ENCODE results near the gene THAP12.

DNA sequence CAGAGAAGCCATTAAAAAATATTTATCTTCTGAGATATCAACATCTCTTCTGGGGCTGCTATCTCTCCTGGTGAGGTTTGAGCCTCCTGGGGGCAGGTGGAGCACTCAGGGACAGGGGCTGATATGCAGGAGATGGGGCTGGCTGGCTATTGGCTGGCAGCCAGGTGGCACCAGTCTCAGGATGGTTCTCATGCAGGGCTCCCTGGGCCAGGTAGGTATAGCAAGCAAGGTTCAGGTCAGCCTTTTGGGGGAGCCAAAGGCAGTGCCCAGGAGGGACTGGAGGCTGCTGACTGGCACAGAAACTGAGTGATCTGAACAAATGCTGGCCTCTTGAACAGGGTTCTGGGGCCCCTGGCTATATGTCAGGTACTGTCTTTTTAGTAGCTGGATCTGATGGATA is 34.1 kb upstream of the THAP12 start:
- TF ChIP-seq POLR2A (IDR thresholded peaks at IDR 0.05): no peak
- TF ChIP-seq, protein P1, sequence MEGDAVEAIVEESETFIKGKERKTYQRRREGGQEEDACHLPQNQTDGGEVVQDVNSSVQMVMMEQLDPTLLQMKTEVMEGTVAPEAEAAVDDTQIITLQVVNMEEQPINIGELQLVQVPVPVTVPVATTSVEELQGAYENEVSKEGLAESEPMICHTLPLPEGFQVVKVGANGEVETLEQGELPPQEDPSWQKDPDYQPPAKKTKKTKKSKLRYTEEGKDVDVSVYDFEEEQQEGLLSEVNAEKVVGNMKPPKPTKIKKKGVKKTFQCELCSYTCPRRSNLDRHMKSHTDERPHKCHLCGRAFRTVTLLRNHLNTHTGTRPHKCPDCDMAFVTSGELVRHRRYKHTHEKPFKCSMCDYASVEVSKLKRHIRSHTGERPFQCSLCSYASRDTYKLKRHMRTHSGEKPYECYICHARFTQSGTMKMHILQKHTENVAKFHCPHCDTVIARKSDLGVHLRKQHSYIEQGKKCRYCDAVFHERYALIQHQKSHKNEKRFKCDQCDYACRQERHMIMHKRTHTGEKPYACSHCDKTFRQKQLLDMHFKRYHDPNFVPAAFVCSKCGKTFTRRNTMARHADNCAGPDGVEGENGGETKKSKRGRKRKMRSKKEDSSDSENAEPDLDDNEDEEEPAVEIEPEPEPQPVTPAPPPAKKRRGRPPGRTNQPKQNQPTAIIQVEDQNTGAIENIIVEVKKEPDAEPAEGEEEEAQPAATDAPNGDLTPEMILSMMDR (IDR thresholded peaks at IDR 0.05): no peak
- TF ChIP-seq POLR2AphosphoS5 (IDR thresholded peaks at IDR 0.05): no peak
